GM21528 (cell line): ENCODE data around the gene OR1I1.
"Not testable (repeated sequence)": the region's sequence is repeated elsewhere in the genome, so short reads cannot be mapped to it uniquely, and the experiment has no call there.

Source experiments
- ATAC-seq: cut with Tn5 transposase; IDR thresholded peaks from one replicate; pipeline ENCODE4 v1.9.1; 2021; ENCODE audit warnings: mild to moderate bottlenecking, moderate library complexity; ENCODE audit not compliant: unreplicated experiment, low FRiP score

The OR1I1 gene

DNA sequence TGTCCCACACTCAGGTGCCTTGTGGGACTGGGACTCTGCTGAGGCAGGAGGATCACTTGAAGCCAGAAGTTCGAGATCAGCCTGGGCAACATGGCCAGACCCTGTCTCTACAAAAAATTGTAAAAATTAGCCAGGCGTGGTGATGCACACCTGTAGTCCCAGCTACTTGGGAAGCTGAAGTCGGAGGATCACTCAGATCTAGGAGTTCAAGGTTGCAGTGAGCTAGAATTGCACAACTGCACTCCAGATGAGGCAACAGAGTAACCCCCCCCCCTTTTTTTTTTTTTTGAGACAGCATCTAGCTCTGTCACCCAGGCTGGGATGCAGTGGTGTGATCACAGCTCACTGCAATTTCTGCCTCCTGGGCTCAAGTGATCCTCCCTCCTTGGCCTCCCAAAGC is 14.2 kb downstream of the OR1I1 start:
- no peak for ATAC-seq

DNA sequence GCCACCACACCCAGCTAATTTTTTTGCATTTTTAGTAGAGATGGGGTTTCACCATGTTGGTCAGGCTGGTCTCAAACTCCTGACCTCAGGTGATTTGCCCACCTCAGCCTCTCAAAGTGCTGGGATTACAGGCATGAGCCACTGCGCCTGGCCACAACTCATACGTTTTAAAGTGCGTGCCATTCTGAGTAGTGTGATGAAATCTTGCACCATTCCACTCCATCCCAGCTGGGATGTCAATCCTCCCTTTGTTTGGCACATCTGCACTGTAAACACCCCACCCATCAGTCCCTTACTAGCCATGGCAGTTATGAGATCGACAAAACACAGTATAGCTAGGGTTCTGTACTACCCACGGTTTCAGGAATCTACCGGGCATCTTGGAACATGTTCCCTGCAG is 16.0 kb downstream of the OR1I1 start:
- ATAC-seq: not testable (repeated sequence)

DNA sequence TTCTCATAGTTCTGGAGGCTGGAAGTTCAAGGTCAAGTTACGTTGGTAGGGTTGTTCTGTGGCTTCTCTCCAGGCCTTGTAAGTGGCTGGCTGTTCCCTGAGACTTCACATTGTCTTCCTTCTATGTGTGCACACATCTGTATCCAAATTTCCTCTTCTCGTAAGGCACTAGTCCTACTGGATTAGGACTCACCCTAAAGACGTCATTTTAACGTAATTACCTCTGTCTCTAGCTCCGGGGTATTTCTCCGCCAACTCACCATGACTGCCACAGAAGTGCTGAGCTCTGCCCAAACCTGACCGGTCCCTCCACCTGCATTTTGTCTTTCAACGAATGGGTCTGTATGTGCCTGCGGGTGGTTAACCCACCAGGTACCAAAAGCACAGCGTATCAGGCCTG is 16.4 kb downstream of the OR1I1 start:
- no peak for ATAC-seq

DNA sequence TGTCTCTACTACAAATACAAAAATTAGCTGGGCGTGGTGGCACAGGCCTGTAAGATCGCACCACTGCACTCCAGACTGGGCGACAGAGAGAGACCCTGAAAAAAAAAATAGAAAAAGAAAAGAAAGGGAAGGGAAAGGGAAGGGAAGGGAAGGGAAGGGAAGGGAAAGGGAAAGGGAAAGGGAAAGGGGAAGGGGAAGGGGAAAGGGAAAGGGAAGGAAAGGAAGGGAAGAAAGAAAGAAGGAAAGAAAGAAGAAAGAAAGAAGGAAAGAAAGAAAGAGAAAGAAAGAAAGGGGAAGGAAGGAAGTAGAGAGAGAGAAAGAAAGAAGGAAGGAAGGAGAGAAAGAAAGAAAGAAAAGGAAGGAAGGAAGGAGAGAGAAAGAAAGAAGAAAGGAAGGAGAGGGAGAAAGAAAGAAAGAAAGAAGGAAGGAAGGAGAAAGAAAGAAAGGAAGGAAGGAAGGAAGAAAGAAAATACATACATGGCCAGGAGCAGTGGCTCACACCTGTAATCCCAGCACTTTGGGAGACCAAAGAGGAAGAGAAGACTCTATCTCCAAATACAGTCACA is 17.1 kb downstream of the OR1I1 start:
- ATAC-seq: no peak

DNA sequence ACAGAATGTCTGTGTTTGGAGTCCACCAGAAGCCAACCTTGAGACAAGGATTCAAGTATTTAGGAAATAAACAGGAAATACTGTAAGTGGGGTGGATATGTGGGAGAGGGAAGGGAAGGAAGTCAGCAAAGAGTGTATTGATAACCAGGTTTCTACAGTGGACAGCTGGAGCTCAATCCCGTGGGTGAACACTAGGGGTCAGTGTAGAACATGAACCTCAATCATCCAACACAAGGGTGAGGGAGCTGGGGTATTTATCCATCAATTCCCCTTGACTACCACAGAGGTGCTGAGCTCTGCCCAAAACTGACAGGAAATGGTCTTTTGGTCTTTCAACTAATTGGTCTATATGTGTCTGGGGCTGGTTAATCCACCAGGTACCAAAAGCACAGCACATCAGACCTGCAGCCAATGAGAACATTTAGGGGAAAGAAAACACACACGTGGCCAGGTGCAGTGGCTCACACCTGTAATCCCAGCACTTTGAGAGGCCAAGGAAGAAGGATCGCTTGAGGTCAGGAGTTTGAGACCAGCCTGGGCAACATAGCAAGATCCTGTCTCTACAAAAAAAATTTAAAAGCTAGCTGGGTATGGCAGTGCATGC is 19.6 kb downstream of the OR1I1 start:
- ATAC-seq: no peak

DNA sequence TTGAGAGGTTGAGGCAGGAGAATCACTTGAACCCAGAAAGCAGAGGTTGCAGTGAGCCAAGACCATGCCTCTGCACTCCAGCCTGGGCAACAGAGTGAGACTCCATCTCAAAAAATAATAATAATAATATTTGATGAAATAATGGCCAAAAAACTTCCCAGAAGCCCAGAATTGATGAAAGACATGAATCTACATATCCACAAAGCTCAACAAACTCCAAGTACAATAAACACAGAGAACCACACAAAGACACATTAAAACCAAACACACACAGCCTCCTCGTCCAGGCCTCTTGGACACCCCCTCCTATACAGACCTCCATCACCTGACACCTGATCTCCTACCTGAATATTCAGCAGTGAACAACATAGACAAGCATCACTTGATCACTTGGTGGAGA is 22.0 kb downstream of the OR1I1 start:
- no peak for ATAC-seq

DNA sequence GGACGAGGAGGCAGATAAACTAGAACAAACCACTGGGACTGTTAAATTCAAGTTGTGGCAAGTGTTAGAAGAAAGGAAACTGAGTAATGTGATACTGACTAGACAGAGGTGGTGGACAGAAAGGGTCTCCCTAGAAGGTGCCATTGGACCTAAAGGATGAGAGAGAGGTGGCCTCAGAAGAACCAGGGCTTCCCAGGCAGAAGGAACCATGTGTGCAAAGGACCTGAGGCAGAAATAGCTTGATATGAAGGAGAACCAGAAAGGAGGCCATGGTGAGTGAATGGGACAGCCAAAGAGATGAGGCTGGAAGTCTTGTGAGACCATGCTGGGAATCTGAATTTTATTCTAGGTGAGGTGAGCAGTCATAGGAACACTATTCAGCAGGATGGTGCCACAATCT is 22.4 kb downstream of the OR1I1 start:
- ATAC-seq: no peak

DNA sequence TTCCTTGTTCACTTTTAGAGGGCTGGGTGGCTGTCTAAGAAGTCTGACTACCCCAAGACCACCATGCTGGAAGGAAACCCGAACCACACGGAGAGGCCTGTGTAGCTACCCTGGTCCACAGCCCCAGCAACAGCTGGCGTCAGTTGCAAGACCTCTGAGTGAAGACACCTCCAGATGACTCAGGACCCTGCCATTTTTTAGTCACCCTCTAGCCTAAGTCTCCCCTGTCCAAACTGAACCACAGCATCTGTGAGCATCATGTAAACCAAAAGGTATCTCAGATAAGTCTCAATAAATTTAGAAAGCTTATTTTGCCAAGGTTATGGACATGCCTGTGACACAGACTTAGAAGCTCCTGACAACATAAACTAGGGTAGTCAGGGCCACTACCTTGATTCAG is 23.0 kb downstream of the OR1I1 start:
- ATAC-seq: no peak

DNA sequence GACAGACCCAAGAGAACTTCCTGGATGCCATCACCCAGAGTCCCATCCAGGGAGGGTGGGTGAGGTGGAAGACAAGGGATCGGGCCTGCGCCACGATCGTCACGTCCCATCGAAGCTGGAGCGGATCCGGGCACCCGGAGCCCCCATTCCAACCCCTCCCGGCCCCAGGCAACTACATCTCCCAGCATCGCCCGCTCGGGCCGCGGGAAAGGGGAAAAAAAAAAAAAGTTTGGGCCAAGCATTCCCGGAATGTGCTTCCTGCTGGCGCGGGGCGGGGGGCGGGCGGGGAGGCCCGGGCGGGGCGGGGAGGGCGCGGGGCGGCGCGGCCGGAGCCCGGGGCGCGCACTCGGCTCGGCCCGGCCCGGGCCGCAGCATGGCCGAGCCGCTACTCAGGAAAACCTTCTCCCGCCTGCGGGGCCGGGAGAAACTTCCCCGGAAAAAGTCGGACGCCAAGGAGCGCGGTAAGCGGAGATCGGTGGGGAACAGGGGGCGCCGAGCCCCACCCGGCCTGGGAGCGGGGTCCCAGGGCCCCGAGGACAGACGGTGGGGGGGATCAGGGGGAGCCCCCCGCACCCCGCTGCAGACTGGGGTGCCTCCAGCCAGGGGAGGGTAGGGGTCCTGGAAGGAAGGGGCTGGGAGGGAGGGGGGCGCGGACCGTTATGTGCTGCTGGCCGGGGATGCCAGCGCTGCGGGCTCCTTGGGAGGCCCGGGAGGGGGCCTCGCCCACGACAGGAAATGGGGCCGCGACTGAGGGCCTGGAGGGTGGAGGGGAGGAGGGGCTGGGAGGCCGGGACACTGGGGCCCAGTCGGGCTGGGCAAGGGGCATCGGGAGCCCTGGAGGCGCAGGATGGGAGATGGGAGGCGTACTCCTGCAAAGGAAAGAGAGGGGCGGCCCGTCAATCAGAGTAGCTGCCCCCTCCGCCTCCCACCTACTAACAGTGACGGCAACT is 25.3 kb downstream of the OR1I1 start, which contains the start of gene SYDE1:
TSS of gene SYDE1 (plus strand) at position 341 of the 950 bp plus-strand sequence. CDS start at position 374, 33 bp downstream.
- no peak for ATAC-seq

DNA sequence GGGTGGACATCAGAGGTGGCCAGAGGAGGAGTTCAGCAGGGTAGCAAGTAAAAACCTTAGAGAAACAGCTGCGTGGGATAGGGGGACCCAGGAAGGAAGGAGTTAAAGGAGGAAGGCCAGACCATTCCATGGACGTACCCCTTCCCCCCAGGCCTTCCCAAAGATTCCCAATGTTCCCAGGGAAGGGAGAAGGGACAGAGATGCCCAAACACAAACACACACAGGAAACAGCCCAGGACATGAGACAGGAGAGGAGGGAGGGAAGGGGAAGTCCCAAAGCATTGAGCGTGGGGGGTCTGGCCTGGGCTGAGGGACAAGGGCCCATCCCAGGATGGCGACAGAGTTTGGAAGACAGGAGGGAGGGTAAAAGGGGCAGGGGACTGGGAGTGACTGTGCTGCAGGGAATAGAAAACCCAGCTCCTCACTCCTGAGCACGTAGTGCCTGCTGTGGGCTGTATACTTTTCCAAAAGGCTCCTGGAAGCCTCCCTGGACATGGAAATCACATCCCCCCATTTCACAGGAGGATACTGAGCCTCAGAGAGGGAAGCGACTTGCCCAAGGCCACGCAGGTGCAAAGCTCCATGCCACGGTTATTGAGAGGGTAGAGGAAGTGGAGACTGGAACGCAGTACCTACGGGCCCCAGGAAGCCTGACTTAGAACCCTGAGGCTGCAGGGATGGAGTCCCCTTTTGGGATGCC is 26.3 kb downstream of the OR1I1 start:
- ATAC-seq: no peak

DNA sequence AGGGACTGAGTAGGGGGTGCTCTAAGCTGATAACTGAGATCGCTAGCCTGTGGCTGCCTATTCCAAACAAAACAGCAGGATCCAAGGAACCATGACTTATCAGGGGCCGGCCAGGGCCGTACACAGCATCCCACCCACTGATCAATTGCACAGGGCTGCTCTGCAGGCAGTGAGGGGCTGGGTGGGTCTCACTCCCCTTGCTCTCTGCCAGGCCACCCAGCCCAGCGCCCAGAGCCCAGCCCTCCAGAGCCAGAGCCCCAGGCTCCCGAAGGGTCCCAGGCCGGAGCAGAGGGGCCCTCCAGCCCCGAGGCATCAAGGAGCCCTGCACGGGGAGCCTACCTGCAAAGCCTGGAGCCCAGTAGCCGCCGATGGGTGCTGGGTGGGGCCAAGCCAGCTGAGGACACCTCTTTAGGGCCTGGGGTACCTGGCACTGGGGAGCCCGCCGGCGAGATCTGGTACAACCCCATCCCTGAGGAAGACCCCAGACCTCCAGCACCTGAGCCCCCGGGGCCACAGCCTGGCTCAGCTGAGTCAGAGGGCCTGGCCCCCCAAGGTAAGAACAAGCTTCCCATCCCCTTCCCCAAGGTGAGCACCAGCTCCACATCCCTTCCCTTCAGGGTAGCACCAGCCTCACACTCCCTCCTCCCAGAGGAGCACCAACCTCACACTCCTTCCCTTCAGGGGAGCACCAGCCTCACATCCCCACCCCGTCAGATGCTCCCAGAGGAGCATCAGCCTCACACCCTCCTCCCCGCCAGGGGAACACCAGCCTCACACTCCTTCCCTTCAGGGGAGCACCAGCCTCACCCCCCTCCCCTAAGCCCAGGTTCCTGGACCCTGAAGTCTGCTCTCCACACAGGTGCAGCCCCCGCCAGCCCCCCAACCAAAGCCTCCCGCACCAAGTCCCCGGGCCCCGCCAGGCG is 27.1 kb downstream of the OR1I1 start:
- ATAC-seq: no peak

DNA sequence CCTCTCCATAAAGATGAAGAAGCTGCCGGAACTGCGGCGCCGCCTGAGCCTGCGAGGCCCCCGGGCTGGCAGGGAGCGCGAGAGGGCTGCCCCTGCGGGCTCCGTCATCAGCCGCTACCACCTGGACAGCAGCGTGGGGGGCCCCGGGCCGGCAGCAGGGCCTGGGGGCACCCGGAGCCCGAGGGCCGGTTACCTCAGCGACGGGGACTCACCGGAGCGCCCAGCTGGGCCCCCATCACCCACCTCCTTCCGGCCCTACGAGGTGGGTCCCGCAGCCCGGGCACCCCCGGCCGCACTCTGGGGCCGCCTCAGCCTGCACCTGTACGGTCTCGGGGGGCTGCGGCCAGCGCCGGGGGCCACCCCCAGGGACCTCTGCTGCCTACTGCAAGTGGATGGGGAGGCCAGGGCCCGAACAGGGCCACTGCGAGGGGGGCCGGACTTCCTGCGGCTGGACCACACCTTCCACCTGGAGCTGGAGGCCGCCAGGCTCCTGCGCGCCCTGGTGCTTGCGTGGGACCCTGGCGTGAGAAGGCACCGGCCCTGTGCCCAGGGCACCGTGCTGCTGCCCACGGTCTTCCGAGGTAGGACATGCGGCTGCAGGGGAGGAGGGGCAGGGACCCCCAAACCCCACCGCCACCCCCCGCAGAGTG is 27.9 kb downstream of the OR1I1 start:
- ATAC-seq: no peak

DNA sequence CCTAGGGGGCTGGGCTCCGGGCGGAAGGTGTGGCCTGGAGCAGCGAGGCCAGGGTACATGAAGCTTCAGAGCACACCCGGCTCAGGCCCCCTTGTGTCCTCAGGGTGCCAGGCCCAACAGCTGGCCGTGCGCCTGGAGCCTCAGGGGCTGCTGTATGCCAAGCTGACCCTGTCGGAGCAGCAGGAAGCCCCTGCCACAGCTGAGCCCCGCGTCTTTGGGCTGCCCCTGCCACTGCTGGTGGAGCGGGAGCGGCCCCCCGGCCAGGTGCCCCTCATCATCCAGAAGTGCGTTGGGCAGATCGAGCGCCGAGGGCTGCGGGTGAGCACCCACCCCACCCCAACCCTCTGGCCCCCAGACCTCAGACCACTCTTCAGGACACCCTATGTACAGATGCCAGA is 28.4 kb downstream of the OR1I1 start:
- ATAC-seq: no peak

DNA sequence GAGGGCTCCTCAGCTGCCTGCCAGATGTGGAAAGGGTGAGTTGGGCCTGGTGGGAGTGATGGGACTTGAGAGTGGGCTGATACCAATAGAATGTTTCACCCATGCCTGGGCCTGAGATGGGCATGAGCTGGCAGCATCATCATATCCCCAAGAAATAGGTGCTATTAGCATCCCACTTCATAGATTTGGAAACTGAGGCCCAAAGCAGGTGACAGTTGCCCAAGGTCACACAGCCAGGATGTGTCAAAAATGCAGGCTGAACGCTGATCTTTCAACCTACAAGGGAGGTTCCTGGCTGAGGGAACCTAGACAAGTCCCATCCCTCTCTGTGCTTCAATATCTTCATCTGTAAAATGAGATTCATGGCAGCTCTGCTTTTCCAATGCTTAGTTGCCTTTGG is 29.7 kb downstream of the OR1I1 start:
- ATAC-seq: no peak

DNA sequence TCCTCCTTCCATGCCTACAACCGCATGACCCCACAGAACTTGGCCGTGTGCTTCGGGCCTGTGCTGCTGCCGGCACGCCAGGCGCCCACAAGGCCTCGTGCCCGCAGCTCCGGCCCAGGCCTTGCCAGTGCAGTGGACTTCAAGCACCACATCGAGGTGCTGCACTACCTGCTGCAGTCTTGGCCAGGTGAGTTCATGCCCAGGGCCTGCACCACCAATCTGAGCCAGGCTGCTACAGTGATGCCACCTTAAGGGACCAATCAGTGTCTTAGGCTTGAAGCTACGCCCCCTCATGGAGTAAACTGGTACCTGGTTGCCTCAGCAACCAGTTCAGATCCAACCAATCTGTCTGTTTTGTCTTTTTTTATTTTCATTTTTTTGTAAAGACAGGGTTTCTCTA is 30.4 kb downstream of the OR1I1 start:
- no peak for ATAC-seq

DNA sequence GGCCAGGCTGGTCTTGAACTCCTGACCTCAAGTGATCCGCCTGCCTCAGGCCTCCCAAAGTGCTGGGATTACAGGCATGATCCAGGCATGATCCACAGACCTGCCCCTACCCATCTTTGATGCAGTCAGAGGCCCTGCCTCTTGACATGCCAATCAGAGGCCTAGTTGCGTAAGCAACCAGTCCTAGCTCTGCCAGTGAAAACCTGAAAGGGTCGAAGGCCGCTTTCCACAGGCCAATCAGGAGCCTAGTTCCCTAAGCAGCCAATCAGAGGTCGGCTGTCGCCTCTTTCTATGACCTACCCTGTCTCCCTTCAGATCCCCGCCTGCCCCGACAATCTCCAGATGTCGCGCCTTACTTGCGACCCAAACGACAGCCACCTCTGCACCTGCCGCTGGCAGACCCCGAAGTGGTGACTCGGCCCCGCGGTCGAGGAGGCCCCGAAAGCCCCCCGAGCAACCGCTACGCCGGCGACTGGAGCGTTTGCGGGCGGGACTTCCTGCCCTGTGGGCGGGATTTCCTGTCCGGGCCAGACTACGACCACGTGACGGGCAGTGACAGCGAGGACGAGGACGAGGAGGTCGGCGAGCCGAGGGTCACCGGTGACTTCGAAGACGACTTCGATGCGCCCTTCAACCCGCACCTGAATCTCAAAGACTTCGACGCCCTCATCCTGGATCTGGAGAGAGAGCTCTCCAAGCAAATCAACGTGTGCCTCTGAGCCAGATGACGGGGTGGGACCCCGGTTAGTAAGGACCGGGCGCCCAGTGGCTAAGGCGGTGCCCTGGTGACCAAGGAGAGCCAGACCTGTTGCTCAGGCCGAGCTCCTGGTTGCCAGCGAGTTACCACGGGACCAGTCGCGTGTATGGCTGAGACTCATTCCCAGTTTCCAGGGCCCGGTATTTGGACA is 31.5 kb downstream of the OR1I1 start:
- no peak for ATAC-seq

DNA sequence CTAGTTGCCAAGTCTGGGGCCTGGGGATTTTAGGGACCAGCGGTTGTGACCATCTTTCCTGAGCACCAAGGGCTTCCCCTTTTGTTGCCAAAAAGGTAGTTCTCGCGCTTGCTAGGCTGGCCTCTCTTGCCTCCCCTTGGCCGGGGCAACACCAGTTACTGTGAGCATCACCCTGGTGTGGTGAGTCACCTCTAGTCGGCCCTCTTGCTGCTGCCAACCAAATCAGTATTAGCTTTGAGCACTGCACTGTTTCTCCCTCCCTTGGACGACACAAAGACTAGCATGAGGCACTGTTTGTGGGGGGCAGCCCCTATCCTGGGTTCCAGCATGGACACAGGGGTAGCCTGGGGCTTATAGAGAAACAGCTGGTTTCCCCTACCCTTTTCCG is 32.1 kb downstream of the OR1I1 start:
- ATAC-seq: no peak

DNA sequence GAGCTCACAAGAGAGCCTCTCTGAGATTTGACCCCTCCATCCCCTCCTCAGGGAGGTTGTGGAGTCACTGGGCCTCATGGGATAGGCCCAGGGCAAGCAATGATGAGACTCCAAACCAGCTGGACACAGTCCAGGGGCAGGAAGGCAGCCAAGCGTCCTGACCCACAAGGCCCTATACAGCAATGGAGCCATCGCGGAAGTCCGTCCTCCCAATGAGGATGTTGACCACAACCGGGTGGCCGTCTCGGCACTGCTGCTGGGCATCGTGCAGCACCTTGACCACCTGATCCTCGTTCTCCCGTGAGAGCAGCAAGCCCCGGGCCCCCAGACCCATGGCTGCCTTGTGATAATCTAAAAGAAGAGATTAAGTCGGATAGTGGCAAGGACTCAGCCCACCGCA is 33.1 kb downstream of the OR1I1 start:
- ATAC-seq: no peak
